ENCODE data around the gene POLR3A. TPM values are rescaled to one million over a fixed set of nuclear protein-coding genes. Genes with fewer than 3 reads are reported as not detected.

The POLR3A gene
- total and polyA plus RNA-seq, 2 of the 13 experiments (the other 11 are each of a cell fraction or from before 2014, with no cell fraction given) = 13.6 to 19.2 TPM

DNA sequence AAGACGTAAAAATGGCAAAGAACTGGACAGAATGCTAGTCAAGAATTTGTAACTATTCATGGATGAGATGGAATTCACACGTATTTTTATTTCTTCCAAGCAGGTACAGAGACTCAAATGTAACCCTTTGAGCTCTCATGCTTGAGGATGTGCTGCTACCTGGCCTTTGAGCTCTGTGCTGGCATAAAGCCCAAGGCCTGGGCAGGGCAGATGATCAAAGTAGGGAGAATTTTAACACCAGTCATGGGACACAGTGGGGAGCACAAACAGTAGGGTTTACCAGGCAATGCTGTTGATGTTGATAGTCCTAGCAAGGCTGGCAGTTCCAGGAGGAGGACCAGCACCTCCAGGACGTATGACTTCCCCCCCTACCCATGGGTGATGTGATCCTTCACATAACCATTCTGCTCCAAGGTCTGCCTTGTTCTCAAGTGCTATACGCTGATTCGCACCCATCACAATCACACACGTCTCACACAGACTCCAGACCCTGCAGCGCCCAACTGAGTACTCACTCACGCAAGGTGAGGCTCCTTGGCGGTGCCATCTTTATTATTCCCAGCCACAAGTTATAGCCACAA is 54.1 kb downstream of the POLR3A start (continued):
- TF ChIP-seq ETV6 (CRISPR knock-in tag; conservative IDR thresholded peaks at IDR 0.05) (no peak), ZBTB10 (CRISPR knock-in tag; IDR thresholded peaks at IDR 0.05; ENCODE audit: borderline replicate concordance) (no peak), ZNF644 (CRISPR knock-in tag; IDR thresholded peaks at IDR 0.05; ENCODE audit: low read depth) (no peak), EP300 (IDR thresholded peaks at IDR 0.05; ENCODE audit: low read depth in 2 of 2, low read length in 2 of 2) (no peak), EP300 (CRISPR knock-in tag; IDR thresholded peaks at IDR 0.05; ENCODE audit: borderline replicate concordance) (no peak), BRCA1 (CRISPR knock-in tag; IDR thresholded peaks at IDR 0.05) (no peak), AHR (CRISPR knock-in tag; IDR thresholded peaks at IDR 0.05) (no peak), MIER2 (CRISPR knock-in tag; IDR thresholded peaks at IDR 0.05) (no peak)
- TF ChIP-seq, protein P1, sequence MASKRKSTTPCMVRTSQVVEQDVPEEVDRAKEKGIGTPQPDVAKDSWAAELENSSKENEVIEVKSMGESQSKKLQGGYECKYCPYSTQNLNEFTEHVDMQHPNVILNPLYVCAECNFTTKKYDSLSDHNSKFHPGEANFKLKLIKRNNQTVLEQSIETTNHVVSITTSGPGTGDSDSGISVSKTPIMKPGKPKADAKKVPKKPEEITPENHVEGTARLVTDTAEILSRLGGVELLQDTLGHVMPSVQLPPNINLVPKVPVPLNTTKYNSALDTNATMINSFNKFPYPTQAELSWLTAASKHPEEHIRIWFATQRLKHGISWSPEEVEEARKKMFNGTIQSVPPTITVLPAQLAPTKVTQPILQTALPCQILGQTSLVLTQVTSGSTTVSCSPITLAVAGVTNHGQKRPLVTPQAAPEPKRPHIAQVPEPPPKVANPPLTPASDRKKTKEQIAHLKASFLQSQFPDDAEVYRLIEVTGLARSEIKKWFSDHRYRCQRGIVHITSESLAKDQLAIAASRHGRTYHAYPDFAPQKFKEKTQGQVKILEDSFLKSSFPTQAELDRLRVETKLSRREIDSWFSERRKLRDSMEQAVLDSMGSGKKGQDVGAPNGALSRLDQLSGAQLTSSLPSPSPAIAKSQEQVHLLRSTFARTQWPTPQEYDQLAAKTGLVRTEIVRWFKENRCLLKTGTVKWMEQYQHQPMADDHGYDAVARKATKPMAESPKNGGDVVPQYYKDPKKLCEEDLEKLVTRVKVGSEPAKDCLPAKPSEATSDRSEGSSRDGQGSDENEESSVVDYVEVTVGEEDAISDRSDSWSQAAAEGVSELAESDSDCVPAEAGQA (IDR thresholded peaks at IDR 0.05; ENCODE audit: low read depth) = no peak
- TF ChIP-seq, protein P1 (CRISPR knock-in tag; IDR thresholded peaks at IDR 0.05; ENCODE audit: borderline replicate concordance) = no peak
